OCI-LY7 (cell line): ENCODE results near the gene OR10Z1.

Experiments
- CTCF ChIP-seq: fragments of 200-600 bp; sonication (generic); conservative IDR thresholded peaks from 2 replicates; pipeline ENCODE4 v1.5.1; 2014; ENCODE audit warnings: mild to moderate bottlenecking, antibody characterized with exemption, low read length, moderate library complexity, mixed read lengths
- EZH2phosphoT487 ChIP-seq: fragments of 200-600 bp; sonication (generic); IDR thresholded peaks from 2 replicates; pipeline ENCODE4 v1.6.1; 2018; ENCODE audit warnings: low read depth, borderline replicate concordance, mild to moderate bottlenecking, mixed run types, antibody characterized with exemption, low read length, moderate library complexity, mixed read lengths

- TF ChIP-seq CTCF = no peak
- no peak for TF ChIP-seq EZH2phosphoT487
These were observed 39.4 kb downstream of the OR10Z1 start for GRCh38 chr1:158644449-158644848.
